HG02852 (cell line): Measurements from ENCODE around the gene PNMA6E.

Source experiments
- ATAC-seq: cut with Tn5 transposase; IDR thresholded peaks from one replicate; pipeline ENCODE4 v1.9.1; 2021; ENCODE audit warnings: mild to moderate bottlenecking, moderate library complexity; ENCODE audit not compliant: unreplicated experiment

Gene PNMA6E

DNA sequence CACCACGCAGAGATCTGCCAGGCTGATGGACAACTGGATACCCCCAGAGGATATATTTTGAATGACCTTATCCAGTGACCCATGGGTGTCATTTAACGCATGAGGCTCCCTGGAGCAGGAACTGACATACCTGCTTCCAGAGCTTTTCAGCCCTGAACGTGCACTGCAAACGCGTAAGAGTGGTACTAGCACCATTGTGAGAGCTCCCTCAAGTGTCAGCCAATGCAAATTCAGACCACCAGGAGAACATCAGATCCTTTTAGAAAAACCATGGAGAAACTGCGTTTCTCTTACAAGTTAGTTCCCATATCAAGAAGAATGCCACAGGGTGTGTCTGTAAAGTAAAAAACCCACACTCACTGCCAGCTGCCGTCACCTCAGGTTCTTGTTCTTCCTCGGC is 37.4 kb upstream of the PNMA6E start:
- no peak for ATAC-seq

DNA sequence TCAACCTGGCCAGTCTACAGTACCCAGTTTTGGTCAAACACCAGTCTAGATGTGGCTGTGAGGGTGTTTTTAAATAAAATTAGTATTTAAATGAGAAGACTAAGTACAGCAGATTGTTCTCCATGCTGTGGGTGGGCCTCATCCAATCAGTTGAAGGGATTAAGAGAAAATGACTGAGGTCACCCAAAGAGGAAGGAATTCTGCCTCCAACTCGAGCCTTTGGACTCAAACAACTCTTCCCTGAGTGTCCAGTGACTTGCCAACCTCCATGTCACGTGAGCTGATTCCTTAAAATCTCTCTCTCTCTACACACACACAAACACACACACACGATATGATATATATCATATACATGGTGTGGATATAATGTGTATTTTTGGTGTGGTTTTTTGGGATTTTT is 34.7 kb upstream of the PNMA6E start:
- ATAC-seq, result no peak

DNA sequence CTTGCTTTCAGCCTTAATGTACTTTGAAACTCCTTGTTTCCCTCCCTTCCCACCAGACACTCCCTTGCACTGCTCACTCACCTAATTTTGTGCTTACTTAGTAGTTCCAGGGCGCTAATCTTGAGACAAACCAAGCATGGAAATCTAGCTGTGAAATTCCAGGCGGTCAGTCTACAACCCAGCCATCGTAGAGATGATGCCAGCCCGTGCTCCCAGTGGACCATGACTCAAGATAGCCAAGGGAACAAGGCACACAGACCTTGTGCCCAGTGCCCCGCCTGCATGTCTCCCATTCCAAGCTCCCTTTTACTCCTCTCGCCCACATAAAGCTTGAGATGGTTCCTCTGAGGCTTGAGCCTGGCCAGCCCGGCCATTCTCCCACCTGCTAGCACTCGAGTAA is 33.7 kb upstream of the PNMA6E start:
- no peak for ATAC-seq

DNA sequence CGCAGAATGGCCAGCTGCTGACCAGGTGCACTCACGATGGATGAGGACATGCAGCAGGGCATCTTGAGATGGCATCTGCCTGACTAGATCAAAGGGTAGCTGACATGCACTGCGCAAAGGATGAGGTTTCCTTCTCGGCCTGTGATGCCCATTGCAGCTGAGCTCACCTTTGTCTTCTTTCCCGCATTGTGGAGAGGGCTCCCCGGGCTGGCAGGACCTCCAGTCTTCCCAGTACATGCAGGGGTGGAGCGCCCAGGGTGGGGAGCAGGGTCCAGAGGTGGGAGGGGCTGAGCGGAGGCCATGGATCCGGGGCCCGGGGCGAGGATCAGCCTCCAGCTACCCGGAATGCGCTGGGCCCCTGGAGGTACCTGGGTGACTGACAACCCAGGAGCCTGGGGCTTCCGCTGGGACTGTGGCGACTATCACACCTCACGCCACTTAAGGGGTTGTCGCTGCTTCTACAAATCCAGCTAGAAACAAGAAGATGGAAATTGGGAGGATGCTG is 32.7 kb upstream of the PNMA6E start:
- ATAC-seq, result no peak

DNA sequence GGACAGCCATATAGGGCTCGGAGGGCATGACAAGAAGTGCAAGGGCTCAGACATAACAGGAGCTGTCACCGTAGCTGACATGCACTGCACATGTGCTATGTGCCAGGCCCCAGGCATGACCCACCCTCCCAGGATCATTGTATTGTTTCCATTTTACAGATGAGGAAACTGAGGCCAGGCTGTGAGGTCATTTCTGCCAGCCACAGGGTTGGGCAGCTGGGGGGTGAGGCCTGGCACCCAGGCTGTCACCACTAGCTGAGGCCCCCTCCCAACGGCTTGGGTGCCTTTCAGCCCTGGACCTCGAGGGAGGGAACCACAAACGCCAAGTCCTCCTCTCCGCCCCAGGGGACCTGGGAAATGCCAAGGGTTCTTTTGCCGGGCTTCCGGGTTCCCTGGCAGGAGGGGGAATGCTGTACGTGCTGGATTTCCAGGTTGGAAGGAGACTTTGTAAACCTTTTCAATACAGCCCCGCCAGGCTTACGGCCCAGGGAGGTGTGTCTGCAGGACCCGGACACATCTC is 32.1 kb upstream of the PNMA6E start:
- ATAC-seq, result no peak

DNA sequence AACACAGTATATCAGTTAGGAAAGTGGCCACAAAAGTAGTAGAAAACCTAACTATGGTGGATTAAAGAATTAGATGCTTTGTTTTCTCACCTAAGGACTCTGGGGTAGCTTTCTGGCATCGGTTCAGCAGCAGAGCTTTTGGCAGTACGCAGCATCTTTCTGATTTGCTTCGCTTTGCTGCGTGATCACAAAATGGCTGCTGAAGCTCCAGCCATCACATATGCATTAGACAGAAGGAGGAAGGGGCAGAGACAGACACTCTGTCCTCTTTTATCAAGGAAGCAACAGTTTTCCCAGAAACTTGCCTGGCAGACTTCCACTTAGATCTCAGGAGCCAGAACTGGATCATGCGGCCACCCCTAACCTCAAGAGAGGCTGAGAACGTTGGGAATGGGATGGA is 29.6 kb upstream of the PNMA6E start:
- no peak for ATAC-seq

DNA sequence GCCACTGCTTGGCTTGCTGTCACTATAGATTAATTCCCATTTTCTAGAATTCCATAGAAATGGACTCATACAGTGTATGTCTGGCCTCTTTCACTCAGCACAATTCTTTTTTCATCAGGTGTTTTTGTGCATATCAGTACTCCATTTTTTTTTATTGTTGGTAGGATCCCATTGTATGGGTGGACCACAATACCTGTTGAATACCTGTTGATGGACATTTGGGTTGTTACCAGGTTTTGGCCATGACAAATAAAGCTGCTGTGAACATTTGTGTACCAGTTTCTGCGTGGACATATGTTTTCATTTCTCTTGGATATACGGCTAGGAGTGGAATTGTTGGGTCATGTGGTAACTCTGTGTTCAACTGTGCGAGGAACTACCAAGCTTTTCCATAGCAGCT is 25.1 kb upstream of the PNMA6E start:
- no peak for ATAC-seq

DNA sequence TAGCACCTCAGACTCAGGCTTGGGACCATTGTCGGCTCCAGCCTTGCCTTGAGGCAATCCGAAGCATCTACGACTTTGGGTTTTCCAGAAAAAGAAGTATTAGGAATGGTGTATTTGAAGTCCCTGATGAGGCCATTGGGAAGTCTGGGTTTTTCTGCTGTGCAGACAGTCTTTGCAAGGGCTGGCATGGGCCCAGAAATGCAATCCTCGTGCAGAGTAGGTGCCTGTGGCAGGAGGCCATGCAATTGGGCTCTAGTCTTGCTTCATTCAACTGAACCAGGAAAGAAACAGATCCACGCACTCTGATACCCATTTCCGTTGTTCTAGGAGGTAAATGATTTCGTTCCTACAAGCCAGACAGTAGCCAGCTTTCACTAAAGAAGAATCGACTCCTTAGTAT is 22.5 kb upstream of the PNMA6E start:
- no peak for ATAC-seq

DNA sequence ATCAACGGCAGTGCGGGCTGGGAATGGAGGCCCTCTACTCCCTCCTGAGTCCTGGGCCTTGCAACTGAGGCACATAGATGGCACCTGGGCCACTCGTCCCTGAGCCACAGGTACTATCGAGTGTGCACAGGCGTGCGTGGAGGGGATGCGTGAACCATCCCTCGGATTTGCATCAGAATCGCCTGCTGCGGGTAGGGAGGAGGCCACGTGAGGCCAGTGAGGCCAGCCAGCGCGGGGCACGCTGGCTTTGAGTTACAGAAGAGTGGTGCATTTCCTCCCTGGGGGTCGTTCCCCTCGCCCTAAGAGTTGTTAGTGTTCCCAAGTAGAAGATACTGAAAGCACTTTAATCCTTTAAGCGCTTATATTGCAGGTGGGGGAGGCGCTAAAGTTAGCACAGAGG is 20.7 kb upstream of the PNMA6E start:
- no peak for ATAC-seq

DNA sequence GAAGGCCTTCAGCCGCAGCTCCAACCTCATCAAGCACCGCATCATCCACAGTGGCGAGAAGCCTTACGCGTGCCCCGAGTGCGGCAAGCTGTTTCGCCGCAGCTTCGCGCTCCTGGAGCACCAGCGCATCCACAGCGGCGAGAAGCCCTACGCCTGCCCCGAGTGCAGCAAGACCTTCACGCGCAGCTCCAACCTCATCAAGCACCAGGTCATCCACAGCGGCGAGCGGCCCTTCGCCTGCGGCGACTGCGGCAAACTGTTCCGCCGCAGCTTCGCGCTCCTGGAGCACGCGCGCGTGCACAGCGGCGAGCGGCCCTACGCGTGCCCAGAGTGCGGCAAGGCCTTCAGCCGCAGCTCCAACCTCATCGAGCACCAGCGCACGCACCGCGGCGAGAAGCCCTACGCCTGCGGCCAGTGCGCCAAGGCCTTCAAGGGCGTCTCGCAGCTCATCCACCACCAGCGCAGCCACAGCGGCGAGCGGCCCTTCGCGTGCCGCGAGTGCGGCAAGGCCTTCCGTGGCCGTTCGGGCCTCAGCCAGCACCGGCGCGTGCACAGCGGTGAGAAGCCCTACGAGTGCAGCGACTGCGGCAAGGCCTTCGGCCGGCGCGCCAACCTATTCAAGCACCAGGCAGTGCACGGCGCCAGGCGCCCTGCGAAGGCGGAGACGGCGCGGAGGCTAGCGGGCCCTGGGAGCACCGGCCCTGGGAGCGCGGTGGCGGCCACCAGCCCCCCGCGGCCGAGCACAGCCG is 19.9 kb upstream of the PNMA6E start:
- no peak for ATAC-seq

DNA sequence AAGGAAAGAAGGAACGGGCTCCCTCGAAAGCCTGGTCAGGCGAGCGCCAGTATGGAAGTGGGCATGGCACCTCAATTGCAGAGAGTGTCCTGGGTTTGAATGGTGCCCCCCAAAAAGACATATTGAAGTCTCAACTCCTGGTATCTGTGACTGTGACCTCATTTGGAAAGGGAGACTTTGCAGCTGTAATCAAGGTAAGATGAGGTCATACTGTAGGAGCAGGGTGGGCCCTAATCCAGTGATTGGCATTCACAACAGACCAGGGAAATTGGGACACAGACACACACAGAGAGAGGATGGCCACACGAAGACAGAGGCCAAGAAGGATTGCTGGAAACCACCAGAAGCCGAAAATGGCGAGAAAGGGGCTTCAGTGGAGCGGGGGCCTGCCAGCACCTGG is 16.5 kb upstream of the PNMA6E start:
- no peak for ATAC-seq

DNA sequence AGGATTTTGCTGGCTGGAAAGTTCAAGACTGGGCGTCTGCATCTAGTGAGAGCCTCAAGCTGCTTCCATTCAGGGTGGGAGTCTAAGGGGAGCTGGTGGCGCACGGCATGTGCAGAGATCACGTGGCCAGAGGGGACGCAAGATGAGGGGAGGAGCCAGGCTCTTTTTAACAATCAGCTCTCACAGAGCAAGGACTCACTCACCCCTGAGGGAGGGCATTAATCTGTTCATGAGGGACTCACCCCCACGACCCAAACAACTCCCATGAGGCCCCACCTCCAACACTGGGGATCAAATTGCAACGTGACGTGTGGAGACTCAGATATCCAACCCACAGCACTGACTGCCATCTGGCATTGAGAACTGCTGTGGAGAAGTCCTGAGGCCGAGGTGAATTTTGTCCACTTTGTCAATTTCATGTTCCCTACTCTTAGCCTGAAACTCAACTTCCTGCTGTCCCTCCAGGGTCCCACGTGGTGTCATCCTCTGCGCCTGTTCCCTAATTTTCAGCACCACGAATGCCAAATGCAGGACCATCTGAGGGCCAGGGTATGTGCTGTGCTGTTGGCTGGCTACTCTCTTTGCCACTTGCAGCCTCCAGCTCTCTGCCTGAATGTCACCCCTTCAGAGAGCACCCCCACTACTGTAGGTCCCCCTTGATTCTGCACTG is 15.8 kb upstream of the PNMA6E start:
- ATAC-seq, result no peak

DNA sequence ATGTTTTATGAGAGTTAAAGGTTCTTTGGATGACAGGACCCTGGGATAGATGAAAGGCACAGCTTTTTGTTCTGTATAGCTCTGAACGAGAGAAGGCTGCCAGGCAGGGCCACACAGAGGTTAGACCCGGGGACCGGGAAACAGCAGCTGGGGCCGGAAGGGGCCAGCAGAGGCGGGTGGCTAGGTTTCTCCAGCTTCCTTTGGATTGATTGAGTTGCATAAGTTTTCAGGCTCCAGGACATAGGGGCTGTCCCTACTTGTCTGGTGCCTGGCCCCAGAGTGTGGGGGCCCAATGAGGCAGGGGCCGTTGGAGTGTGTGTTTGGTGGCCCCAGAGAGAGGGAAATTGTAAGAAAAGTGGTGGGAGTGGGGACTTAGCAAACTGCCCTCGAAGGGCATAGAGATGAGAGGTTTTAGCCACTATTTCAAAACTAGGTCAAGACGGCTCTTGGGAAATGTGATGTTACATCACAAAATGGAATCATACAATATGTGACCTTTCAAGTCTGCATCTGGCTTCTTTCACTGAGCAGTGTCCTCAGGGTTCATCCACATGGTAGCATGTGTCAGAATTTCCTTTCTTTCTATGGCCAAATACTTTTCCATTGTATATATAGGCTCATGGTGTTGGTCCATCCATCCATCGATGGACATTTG is 13.8 kb upstream of the PNMA6E start:
- ATAC-seq, result no peak

DNA sequence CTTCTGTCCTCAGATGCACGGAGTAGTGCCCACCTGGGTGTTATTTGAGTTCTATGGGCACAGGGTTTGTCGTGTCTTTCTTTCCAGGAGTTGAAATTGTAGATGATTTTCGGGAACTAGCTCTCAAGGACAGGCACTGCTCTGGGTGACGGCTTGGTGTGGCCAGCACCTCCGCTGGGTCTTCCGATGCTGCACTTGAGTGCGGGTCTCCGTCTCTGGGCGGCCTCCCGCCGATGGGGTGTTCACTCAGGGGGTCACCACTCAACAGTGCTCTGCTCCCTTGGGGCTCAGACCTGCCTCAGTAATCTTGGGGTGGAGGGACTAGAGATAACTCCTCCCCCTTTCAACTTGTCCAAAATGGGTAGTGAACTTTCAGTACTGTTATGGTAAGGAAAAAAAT is 12.6 kb upstream of the PNMA6E start:
- no peak for ATAC-seq

DNA sequence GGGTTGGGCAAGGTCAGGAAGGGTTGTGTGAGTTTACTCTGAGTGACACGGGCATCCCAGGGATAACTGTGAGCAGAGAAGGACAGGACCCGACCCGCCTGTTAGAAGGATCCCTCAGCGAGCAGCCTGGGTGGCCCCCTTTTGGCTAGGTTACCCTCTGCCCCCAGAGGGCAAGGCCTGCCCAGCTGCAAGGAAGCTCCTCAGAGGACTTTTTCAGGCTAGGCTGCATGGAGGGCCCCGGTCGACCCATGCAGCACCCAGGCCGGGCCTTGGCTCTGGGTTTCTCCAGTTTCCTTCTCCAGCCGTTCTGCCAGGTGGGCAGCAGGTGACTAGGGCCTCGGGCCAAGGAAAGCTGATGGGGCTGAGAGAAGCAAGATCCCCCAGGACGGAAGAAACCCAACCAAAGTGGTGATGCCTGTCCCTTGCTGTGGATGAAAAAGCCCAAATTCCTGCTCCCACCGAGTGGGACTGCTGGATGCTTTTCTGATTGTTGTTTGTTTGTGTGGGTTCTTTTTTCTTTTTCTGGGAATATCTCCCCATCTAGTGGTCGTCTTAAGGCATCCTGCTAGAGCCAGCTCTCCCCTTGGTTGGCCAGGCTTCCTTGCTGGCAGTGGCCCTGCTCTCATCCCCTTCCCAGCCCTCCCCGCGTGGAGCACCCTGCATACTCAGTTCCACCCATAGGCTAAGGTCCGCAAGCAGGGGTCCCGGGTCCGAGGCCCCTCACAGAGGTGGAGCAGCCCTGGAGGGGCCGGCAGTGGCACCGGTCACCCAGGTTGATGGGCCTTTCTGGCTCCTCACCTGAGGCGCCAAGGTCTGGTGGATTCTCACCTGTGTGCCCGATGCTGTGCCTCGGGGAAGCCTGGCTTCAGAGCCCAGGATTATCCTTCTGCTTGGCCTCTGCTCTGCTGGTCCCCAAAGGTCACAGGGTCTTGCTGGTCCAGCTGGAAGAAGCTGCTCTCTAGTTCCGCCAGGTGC is 11.9 kb upstream of the PNMA6E start:
- ATAC-seq, result no peak

DNA sequence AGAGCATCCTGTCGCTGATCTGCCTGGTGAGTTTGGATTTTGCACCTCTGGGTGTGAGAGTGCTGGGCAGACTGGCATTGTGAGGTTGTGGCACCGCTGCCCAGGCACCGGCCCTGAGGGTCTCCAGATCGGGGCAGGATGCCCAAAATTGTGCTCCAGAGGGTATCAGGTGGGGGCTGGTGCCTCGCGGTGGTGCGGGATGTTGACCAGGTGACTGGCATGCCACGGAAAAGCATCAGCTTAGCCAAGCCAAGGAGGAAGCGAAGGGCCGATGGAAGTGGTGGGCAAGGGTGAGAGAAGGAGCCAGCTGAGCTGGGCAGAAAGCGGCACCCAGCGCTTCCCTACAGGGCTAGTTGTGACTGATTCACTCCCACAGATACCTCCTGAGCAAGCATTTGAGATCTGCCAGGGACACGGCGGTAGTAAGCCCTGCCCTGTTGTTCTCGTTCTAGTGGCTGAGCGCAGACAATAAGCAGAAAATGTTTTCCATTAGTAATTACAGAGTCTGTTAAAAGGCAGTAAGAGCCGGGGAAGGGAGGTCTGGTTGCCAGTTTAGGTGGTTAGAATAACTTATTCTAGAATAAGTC is 10.9 kb upstream of the PNMA6E start:
- ATAC-seq, result no peak

DNA sequence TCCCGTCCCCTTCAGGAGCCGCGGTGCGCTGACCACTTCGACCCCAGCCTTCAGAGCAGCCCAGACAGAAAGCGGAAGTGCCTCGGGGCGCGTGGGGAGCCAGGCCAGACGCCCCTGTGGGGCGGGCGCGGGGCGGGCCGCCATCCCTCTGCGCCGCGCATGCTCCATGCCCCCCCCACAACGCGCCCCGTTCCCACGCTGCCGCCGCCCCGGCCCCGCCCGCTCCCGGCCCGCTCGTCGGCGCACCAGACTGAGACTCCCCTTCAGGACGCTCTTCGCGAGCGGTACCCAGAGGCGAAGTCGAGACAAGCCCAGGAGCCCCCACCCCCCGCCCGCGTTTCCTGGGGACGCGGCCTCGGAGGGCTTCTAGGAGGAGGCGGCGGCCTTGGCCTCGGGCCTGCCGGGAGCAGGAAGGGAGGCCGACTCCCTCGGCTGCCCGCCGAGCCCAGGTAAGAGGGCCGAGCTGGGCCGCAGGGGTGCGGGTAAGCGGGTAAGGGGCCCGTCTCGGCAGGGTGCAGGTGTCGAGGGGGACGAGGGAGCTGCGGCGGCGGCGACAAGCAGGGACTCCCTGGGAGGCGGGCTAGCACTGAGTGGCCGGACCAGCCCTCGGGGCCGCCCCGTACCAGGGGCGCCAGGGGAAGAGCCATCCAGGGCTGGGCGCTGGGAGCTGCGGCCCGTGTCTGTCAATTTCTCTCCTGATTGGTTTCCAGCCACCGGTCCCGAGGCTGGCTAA is 10.3 kb upstream of the PNMA6E start, which contains the start of gene ZFP92:
TSS of gene ZFP92 (plus strand) at position 218 of the 733 bp plus-strand sequence. CDS start 6,851 bp downstream, outside the sequence.
- ATAC-seq, result peak; percentile 65

DNA sequence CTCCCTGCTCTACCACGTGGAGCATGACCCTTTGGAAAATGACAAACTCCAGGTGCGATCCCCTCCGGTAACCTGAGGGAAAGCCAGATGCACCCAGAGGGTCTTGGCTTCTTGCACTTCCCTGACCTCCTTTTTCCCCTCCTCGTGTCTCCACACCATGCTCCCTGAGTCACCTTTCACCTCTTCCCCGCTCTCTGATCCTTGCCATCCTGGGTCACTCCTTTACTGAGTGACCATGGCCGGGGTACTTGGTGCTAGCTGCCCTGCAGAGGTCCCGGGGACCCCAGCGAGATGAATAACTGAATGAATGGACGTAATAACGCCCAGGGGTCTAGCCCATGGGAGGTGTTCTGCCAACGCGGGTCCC is 9.7 kb upstream of the PNMA6E start:
- ATAC-seq, result no peak

DNA sequence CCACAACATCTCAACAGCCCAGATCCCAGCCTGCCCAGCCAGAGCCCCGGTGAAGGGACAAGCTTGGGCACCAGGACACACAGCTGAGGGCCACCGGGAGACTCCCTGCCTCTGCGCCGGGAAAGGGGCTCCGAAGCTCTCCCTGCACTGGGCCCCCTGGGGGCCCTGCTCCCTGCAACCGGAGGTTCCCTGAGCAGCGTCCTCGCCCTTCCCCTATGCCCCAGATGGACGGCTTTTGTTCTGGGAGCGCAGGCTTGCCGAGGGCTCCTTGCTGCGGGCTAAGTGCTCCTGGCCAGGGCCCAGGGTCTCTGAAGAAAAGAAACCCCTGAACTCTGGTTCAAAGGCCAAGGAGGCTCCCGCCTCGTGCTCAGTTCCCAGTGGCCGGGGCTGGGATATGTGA is 9.2 kb upstream of the PNMA6E start:
- ATAC-seq, result no peak
